GM19099 (cell line): ENCODE data around the gene CLIP3.

ENCODE experiments used
- POLR2A ChIP-seq: IDR thresholded peaks from 3 replicates; pipeline ENCODE4 v1.6.1; 2011; ENCODE audit warnings: low read depth; ENCODE audit not compliant: insufficient read length; ENCODE audit errors: extremely low read depth

The CLIP3 gene

GRCh38 chr19:36054733-36055686 is 22.3 kb upstream of the CLIP3 start, which contains the start of gene WDR62:
Gene WDR62 (plus strand): TSS chr19:36054897. CDS start chr19:36054972, 75 bp downstream.
- TF ChIP-seq POLR2A, result peak; percentile 59

DNA sequence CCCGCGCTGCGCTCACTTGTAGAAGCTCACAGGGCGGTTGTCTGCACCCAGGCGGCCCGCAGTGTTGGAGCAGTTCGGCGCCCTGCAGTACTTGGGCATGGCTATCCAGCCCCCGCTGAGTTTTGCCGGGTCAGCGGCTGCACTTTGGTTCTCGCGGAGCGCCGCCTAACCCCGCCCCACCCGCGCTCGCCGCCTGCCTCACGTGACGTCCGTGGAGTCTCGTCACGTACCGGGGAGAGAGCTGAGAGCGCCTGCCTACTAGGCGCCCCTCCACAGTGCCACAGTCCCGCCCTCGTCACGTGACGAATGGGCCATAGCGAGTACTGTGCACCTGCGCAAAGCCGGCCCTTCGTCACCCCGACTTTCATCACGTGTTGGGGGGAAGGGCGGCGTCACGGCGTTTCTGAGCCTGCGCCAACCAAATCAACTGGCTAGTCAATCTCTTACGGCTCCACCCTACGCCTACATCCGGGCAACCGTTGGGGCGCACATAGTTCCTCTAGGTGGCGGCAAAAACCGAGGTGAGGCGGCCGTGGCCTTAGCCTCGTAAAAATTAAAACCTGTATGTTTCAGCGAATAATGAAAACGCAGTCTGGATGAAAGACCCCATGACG is 21.6 kb upstream of the CLIP3 start, which contains the start of gene THAP8:
Gene THAP8 (minus strand): TSS at position 167 of the 614 bp plus-strand sequence. CDS start 68 bp downstream, at position 99.
- TF ChIP-seq POLR2A, result peak; percentile 77

GRCh38 chr19:36051637-36052036 is 19.0 kb upstream of the CLIP3 start:
- TF ChIP-seq POLR2A, result no peak

DNA sequence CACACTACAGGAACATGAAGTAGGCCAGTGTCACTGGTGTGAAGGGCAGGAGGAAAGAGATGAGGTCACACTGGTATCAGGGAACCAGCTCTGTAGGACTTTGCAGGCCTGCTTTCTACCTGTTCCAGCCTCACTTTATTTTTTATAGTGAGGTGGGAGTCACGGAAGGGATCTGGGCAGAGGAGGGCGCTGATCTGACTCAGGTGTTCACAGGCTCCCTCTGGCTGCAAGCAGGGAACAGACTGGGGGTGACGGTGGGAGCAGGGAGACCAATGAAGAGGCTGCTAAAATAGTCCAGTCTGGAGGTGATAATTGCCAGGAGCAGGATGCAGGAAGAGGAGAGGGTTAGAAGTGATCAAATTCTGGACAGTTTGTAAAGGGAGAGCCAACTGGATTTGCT is 18.6 kb upstream of the CLIP3 start:
- TF ChIP-seq POLR2A, result no peak

DNA sequence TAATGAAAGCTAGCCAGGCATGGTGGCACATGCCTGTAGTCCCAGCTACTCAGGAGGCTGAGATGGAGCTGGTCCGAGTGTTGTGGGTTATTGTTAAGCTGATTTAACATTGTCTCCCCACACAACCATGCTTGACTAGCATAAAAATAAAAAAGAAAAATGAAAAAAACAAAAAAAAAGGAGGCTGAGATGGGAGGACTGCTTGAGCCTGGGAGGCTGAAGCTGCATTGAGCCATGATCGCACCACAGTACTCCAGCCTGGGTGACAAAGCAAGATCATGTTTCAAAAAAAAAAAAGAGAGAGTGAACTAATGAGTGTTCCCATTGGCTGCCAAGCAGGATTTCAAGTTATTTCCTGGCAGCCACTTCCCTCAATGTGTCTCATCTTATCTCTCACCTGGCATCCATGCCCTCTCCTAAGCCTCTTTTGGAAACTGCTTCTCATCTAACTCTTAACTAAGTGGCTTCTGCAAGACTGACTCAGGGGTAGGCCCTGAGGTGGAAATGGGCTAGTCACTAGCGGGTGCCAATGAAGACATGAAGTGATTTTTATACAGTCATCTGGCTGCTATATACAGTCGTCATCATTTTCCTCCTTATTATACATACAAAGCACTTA is 16.5 kb upstream of the CLIP3 start:
- no peak for TF ChIP-seq POLR2A

GRCh38 chr19:36047835-36048234 is 15.2 kb upstream of the CLIP3 start:
- TF ChIP-seq POLR2A, result no peak

- no peak for TF ChIP-seq POLR2A
These were observed 13.9 kb upstream of the CLIP3 start for GRCh38 chr19:36046443-36047050.

- TF ChIP-seq POLR2A, result no peak
These were observed 11.3 kb upstream of the CLIP3 start for GRCh38 chr19:36043952-36044351.

- TF ChIP-seq POLR2A, result no peak
These were observed 9.2 kb upstream of the CLIP3 start for GRCh38 chr19:36041831-36042230.

- TF ChIP-seq POLR2A, result no peak
These were observed 7.8 kb upstream of the CLIP3 start for GRCh38 chr19:36040495-36040894.

- TF ChIP-seq POLR2A, result no peak
These were observed 1.4 kb downstream of the CLIP3 start for GRCh38 chr19:36031308-36031707.

GRCh38 chr19:36030264-36031148 is 2.2 kb downstream of the CLIP3 start:
- no peak for TF ChIP-seq POLR2A

DNA sequence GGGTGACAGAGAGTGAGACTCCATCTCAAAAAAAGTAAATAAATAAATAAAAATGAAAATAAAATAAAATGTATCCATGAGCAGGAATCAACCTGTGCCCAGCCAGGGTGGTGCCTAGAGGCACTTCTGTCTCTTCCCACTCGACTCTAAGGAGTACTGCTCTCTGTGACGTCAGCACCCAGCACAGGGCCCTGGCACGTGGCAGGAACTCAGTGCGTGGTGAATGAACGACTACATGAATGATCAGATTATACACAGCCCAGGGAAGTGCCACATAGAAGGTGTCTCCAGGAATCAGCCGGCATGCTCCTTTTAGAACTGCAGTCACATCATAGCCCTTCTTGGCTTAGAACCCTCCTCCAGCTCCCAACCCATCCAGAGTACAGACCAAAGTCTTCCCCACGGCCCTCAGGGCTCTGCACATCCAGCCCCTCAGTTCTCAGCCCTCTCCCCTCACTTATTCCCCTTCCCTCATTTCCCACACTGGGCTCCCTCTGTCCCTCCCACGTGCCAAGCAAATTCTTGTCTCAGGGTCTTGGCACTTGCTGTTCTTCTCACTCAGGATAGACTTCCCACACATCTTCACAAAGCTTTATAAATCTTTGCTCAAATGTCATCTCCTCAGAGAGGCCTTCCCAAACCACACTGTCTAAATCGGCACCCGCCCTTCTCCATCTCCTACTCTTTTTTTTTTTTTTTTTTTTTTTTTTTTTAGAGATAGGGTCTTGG is 4.2 kb downstream of the CLIP3 start:
- no peak for TF ChIP-seq POLR2A

DNA sequence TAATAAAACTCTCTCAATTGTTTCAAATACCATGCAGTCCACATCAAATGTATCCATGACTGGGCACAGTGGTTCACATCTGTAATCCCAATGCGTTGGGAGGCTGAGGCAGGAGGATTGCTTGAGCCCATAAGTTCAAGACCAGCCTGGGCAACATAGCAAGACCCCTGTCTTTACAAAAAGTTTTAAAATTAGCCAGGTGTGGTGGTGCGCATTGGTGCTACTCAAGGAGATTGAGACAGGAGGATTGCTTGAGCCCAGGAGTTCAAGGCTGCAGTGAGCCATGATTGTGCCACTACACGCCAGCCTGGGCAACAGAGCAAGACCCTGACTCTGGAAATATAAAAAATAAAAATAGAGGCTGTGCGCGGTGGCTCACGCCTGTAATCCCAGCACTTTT is 5.0 kb downstream of the CLIP3 start:
- no peak for TF ChIP-seq POLR2A
